NCI-H1105 (cell line): ENCODE results near the gene TBC1D19.

Experiments
- DNase-seq: peaks from one replicate; lab custom pipeline; 2025; lab: John Stamatoyannopoulos, UW

TBC1D19 gene

DNA sequence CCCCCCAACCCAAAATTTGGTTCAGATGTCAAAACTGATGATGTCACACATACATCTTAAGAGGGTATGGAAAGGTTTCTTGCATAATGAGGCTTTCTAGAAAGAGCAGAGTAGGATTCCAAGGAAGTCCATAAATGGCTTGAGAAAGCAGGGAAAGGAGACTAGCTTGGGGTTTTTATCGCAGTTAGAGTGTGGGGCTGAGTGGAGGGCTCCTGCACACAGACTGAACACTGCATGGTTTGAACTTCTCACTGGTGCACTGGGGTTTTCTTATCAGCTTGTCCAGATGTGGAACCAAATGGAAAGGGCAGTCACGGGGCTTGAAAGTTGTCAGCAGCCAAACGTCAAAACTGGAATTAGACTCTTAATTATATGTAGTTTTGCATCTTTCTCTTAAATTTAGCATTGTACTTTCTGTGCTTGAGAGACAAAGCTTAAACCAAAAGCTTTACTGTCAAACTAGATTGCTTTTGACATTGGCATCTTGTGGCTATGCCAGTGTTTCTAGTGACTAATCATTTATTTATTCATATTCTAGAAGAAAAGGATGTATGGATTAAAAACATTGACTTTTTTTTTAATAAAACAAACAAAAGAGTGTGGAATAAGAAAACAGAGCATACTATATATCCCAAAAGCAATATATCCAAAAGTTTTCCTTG, 198.4 kb downstream of the TBC1D19 start:
- DNase-seq = no peak

DNA sequence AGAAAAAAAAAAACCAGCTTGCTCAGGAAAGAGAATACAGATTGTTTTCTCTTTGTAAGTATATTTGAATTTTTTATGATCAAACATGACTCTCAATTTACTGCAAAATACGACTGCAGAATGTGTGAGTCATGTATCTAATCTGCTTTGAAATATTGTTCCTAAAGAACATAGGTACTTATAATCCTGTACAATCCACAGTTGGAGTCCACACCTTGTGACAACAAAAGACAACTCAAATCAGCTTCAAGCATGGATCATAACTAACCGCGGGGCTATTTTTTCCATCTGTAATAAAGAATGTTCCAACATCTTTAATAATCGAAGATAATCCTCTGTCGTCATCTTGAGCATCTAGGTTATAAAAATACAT, 198.9 kb downstream of the TBC1D19 start:
- no peak for DNase-seq

DNA sequence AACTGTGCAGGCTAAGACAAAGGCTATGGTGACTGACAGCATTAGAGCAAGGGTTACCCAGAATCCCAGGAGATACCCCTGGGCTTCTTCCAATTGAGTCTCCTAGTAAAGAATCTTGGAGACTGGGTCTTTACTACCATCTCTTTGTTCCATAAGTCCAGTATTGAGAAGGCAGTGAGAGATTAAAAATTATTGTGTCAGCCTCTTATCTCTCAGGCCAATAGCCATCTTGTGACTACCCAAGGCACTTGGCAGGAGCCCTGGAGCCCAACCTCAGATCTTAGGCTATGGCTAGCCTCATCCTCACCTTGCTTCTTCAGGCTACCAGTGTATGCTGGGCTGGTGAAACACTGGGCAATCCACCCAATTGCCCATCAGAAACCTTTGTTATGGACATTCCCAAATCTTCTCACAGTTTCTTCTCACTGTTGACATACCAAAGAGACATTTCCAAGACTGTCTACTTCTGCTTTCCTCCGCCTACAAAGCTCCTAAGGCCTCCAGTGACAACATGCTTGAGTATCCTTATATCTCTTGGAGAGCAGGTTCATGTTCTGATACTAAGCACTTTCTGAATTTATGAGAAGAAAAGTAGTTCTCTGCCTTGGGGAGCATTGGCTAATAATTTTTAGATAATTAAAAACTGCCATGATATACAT, 200.5 kb downstream of the TBC1D19 start:
- no peak for DNase-seq

DNA sequence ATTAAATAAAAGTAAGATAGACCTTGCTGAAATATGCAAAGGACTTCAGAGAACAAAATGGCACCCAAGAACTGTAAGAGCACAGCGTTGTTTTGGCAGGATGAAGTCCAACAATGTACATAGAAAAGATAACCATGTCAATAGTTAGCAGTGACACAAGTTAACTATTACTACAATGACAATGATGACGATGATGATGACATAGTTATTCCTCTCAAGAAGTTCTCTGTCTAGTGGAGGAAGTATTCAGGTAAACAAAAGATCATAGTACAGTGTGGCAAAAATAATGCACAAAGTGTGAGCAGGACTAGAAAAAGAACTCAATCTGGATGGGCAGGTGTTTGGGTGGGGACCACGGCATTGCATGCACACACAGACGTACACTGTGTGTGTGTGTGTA, 201.4 kb downstream of the TBC1D19 start:
- no peak for DNase-seq

DNA sequence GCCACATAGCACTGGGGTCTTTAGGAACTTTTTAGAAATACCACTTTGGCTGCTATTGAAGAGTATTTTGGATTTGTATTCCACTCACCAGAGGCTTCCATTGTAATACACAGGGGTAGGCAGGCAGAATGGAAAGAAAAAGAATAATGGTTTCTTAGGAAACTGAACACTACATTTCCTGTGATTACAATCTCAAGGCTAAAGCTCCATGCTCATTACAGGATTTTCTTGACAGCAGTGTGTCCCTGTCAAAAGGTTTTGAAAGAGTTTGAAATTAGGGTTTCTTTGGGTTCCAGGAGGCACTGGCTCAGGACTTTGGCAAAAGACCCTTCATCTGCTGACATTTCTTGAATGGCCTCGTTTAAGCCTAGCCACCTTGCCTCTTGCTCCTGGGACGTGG, 201.9 kb downstream of the TBC1D19 start:
- no peak for DNase-seq

DNA sequence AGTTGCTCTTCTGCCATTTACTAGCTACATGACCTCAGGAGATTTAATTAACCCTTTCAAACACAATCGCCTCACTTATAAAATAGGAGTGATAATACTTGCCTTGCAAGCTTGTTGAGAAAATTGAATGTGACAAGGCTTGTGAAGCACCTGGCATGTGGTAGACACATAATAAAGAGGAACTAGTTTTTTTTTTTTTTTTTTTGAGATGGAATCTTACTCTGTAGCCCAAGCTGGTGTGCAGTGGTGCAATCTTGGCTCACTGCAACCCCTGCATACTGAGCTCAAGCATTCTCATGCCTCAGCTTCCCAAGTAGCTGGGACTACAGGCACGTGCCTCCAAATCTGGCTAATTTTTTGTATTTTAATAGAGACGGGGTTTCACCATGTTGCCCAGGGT, 203.0 kb downstream of the TBC1D19 start:
- DNase-seq = no peak

DNA sequence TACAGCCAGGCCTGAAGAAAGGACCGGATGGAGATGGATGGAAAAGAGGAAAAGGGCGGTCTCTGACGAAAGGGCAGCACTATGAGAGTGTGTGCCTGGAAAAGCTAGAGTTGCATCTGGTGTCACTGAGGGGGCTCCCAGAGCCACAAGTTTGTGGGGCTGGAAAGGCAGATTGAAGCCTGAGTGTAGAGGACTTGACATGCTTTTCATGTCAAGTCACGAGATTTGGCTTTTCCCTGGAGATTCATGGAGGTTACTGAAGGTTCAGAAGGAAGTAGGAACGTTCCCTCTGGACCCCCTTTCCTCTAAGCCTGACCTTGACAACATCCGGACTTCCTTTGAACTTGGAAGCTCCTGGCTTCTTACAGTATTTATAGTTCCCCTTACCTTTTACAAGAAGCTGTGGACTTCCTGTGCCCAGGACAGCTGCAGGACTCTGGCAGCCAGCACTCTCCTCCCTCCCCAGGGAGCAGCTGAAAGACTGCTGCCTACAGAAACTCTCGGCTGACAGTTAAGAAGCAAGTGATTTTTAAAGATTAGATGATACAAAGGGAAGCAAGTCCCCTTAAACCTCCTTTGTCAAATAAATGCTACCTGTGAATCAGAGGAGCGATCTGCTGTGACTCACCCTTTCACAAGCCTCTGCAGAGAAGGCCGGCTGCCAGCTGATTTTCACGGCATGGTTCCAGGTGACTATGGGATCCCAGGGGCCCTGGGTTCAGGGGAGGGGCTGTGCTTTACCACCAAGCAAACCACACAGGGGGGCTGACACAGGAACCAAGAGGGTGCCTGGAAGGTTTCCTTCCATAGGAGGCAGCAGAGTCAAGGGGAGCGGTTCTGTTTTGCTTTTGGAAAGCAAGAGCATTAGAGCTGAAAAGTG, 203.8 kb downstream of the TBC1D19 start:
- DNase-seq = no peak

DNA sequence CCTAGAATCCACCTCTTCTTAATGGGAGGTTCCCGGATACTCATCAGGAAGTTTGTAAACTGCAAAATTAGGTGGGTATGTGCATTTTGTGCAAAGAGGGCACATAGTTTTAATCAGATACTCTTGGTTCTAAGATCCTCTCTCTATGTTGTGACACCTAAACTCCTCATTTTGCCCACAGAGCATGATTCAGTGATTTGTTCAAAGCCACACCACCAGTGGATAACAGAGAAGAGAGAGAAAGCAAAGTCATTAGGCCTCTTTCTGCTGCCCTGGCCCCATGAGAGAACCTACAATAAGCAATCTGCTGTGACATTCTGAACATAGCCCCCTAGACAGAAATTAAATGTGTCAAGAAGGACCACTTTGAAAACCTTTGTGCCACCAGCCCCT, 204.5 kb downstream of the TBC1D19 start:
- no peak for DNase-seq

DNA sequence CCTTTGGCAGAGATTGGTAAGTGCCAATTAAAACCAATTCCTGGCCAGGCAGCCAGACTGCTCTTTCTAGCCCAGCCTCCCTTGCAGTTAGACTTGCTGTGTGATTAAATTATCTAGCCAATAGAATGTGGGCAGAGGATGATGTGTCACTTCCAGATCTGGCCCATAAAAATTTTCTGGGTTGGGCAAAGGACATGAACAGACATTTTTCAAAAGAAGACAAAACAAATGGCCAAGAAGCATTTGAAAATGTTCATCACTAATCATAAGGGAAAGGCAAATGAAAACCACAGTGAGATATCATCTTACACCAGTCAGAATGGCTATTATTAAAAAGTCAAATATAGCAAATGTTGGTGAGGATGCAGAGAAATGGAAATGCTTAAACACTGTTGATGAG, 205.3 kb downstream of the TBC1D19 start:
- DNase-seq = no peak

DNA sequence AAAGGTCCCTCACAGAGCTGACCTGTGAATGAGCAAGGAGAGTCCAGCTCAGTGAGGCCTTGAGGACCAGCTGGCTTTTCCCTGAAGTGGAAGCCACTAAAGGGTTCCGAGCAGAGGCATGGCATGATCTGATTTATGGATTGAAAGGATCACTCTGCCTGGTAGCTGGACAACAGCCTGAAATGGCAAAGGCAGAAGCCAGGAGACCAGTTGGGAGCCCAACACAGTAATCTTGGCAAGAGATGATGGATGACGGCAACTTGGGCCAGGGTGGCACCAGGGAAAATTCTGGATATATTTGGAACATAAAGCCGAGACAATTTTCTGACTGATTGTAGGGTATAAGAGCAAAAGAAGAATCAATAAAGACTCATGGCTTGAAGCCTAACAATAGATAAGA, 207.5 kb downstream of the TBC1D19 start:
- DNase-seq = no peak

DNA sequence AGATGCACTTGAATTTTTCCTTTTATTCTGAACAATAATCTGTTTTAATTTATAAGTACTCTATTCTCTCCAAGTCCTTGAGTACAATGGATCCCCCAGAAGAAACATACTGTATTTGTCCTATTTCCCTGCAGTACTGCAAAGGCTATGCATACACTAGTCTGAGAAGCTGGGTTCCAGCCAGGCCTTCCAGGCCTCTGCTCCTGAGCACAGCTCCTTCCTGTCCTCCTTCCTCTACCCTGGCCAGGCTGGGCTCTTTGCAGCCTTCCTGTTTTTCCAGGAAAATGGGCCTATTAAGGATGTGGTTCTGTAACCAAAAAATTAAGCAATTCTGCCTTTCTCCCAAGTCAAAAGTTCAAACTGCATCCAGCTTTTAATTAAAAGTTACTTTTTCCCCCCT, 208.8 kb downstream of the TBC1D19 start:
- DNase-seq = no peak

DNA sequence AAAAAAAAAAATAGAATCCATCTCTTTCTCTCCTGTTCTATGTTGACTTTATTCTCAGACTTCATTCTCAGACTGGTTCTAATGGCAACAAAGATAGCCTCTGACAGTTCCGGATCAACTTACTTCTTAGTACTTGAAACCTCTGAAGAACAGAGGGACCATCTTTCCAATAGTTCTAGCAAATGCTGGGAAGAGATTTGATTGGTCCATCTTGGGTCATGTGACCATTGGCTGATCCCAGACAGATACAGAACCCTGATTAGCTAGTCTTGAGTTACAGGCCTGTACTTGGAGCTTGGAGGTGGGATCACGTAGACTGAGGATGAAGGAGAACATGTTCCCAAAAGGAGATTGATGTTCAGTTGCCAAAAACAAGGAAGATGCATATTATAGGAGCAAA, 209.9 kb downstream of the TBC1D19 start:
- no peak for DNase-seq

DNA sequence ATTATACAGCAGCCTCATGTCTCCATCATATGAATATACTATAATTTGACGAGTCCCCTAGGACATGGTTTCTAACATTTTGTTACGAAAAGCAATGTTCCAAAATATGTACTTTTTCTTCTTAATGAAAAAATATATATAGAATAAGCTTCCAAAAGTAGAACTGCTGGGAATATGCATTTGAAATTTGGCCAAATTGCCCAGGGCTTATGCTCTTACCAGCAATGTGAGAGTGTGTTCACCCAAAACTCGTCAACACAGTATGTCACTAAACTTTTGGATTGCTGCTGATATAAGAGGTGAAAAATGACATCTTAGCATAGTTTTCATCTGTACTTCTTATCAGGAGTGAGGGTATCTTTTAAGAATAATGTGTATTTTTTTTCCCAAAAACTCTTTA, 212.2 kb downstream of the TBC1D19 start:
- DNase-seq = no peak

DNA sequence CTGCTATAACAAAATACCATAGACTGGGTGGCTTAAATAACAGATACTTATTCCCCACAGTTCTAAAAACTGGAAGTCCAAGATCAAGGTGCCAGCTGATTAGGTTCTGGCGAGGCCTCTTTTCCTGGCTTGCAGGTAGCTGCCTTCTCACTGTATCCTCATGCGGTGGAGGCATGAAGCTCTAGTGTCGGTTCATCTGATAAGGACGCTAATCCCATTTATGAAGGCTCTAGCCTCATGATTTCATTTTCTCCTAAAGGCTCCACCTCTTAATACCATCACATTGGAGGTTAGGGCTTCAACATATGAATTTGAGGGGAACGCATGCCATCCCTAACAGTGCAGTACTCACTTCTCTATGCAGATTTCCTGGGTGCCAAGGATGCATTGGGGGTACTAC, 218.9 kb downstream of the TBC1D19 start:
- no peak for DNase-seq

DNA sequence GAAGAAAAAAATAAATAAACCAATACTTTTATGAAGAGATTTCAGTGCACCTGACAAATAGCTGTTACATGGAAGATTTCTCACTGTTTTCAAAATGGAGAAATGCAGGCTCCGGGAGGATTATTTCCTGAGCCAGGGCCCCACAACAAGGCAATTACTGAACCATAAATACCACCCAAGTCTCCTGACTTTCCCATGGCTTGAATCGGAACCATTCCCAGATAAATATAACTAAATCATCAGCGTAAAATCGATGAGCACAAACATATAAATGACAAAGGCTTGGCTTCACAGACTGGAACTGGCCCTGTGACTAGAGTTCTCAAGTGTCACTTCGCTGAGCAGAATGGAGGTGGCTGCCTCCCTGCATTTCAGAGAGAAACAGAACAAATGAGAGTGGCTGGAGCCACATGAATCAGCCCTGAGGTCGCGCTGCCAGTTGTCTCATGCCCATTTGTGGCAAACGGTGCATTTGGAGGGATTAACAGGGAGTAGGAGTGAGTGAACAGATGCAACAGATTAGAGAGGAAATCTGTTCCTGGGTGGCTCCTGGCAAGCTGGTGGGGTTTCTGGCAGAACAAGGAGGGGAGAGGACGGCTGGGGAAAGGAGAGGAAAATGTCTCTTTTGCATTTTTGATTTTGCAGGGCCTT, 219.5 kb downstream of the TBC1D19 start:
- DNase-seq = no peak

DNA sequence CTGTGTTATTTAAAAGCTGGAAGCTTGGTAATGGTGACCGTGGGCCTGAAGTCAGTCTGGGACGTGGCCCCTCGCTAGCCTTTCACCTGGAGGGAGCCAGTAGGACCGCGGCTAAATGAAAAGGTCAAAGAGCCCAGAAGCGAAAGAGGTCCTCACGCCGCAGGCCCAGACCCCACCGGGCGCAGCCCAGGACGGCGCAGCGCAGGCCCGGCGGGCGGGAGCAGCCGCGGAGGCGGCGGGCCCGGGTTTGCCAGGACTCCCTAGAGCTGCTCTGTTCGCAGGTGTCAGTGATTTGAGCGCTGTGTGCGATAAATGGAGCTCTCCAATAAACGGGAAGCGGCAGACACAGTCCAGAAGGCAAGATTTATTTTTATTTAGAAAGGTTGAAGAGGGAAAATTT, 220.6 kb downstream of the TBC1D19 start:
- DNase-seq = no peak

DNA sequence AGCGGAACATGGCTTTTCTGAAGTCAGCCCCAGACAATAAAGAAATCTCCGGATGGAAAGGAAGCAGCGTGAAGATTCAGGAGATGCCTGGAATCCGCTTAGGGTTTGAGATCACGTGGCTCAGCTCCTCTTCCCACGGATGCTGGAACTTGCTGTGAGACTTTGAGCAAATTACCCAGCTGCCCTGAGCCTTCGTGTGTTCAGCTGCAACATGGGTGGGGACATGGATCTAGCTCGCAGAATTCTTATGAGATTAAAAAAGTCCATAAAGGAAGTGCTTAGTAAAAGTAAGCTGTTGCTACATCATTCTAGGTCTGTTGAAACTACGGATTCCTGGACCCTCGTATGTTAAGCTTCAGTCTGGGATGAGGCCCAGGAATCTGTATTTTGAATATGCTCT, 221.0 kb downstream of the TBC1D19 start:
- DNase-seq = no peak
